OCI-LY1 (cell line): Measurements from ENCODE around the gene SESN1.

Experiments used
- EZH2 ChIP-seq: fragments of 200-600 bp; sonication (generic), shearing (Covaris generic); IDR thresholded peaks from 2 replicates; pipeline ENCODE4 v1.8.0; 2017; ENCODE audit warnings: borderline replicate concordance, mixed run types, mild to moderate bottlenecking, antibody characterized with exemption, low read length, moderate library complexity, mixed read lengths
- TF ChIP-seq, protein P1 (sequence below): fragments of 200-600 bp; sonication (generic), shearing (Covaris generic); IDR thresholded peaks from 2 replicates; pipeline ENCODE4 v1.5.1; 2017; ENCODE audit warnings: mild to moderate bottlenecking, antibody characterized with exemption, low read length, moderate library complexity, mixed read lengths

DNA sequence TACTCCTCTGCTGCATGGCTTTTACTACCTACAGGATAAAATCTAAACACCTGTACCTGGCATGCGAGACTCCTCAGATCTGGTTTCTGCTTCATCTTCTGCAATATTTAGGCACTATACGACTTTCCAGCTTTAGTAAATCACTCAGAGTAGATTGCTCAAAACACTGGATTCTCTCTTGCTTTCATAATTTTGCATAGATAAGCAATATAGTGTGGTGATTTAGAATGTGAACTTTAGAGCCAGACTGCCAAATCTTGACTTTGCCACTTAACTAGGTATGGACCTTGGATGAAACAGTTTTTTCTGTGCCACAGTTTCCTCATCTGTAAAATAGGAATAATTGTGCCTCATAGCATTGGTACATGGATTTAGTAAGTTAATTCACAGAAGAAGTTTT lies 29.6 kb upstream of the SESN1 start:
- TF ChIP-seq, protein P1, sequence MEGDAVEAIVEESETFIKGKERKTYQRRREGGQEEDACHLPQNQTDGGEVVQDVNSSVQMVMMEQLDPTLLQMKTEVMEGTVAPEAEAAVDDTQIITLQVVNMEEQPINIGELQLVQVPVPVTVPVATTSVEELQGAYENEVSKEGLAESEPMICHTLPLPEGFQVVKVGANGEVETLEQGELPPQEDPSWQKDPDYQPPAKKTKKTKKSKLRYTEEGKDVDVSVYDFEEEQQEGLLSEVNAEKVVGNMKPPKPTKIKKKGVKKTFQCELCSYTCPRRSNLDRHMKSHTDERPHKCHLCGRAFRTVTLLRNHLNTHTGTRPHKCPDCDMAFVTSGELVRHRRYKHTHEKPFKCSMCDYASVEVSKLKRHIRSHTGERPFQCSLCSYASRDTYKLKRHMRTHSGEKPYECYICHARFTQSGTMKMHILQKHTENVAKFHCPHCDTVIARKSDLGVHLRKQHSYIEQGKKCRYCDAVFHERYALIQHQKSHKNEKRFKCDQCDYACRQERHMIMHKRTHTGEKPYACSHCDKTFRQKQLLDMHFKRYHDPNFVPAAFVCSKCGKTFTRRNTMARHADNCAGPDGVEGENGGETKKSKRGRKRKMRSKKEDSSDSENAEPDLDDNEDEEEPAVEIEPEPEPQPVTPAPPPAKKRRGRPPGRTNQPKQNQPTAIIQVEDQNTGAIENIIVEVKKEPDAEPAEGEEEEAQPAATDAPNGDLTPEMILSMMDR: no peak
- TF ChIP-seq EZH2: no peak
